Nephron progenitor cell (in vitro differentiated cells): ENCODE results near the gene ASB8.

ENCODE experiments used
- DNase-seq: peaks from one replicate; pipeline ENCODE4 v3.0.0; 2021
- H3K27ac Mint-ChIP-seq: 2 replicates; pipeline ENCODE4 v1.8.0; 2021; ENCODE audit warnings: mild to moderate bottlenecking, moderate library complexity, mixed read lengths
- H3K27me3 Mint-ChIP-seq: 2 replicates; pipeline ENCODE4 v1.8.0; 2021; ENCODE audit warnings: mild to moderate bottlenecking, low read depth, mixed read lengths; ENCODE audit not compliant: poor library complexity
- H3K36me3 Mint-ChIP-seq: 2 replicates; pipeline ENCODE4 v1.8.0; 2021; ENCODE audit warnings: low read depth, mixed read lengths
- H3K4me1 Mint-ChIP-seq: 2 replicates; pipeline ENCODE4 v1.8.0; 2021; ENCODE audit warnings: mixed read lengths
- H3K4me3 Mint-ChIP-seq: 2 replicates; pipeline ENCODE4 v1.8.0; 2021; ENCODE audit warnings: mild to moderate bottlenecking, moderate library complexity, mixed read lengths
- H3K9me3 Mint-ChIP-seq: 2 replicates; pipeline ENCODE4 v1.8.0; 2021; ENCODE audit warnings: mild to moderate bottlenecking, moderate library complexity, mixed read lengths
- CTCF ChIP-seq: fragments of 200-600 bp; sonication (generic); IDR thresholded peaks from 2 replicates; pipeline ENCODE4 v1.5.0; 2021; ENCODE audit warnings: antibody characterized with exemption

ASB8 gene

GRCh38 chr12:48185181-48185919 is 28.0 kb upstream of the ASB8 start:
- Mint-ChIP-seq H3K36me3 (no peaks in the 10 kb centered on the region), H3K4me1 (peaks cover 55% of the 10 kb centered on the region), H3K27ac (no peak overlapping the region), H3K4me3 (peak overlapping the region; percentile 88), H3K9me3 (no peaks in the 10 kb centered on the region), H3K27me3 (peaks cover 87% of the 10 kb centered on the region)
- no peak for TF ChIP-seq CTCF
- peak; percentile 23 for DNase-seq

- H3K4me1 Mint-ChIP-seq = peaks cover 49% of the 10 kb centered on the region
- H3K36me3 Mint-ChIP-seq = no peaks in the 10 kb centered on the region
- H3K9me3 Mint-ChIP-seq = no peaks in the 10 kb centered on the region
- TF ChIP-seq CTCF = no peak
- H3K27me3 Mint-ChIP-seq = peaks cover 85% of the 10 kb centered on the region
- no peak overlapping the region for H3K27ac Mint-ChIP-seq
- peak overlapping the region; percentile 88 for H3K4me3 Mint-ChIP-seq
- DNase-seq = peak; percentile 30
These were observed 27.2 kb upstream of the ASB8 start for GRCh38 chr12:48184549-48184922.

GRCh38 chr12:48183876-48184548 is 26.7 kb upstream of the ASB8 start:
- Mint-ChIP-seq H3K27me3 (peaks cover 85% of the 10 kb centered on the region), H3K36me3 (no peaks in the 10 kb centered on the region), H3K9me3 (no peaks in the 10 kb centered on the region), H3K4me3 (peak overlapping the region; percentile 88), H3K4me1 (peaks cover 48% of the 10 kb centered on the region), H3K27ac (no peak overlapping the region)
- peak; percentile 48 for DNase-seq
- no peak for TF ChIP-seq CTCF

GRCh38 chr12:48183091-48183875 is 26.0 kb upstream of the ASB8 start, which contains the start of gene CCDC184:
CCDC184 (plus strand) TSS chr12:48183644; CDS start chr12:48184123, 479 bp downstream.
- H3K9me3 Mint-ChIP-seq = no peaks in the 10 kb centered on the region
- H3K4me1 Mint-ChIP-seq = peaks cover 54% of the 10 kb centered on the region
- H3K27ac Mint-ChIP-seq = peak within 1 kb of the TSS; percentile 86

GRCh38 chr12:48182631-48183030 is 25.3 kb upstream of the ASB8 start:
- Mint-ChIP-seq H3K27ac (peak overlapping the region; percentile 86), H3K4me3 (peak overlapping the region; percentile 88)

More at GRCh38 chr12:48183091-48183875, 26.0 kb upstream of the ASB8 start, which contains the start of gene CCDC184:
- no peak for TF ChIP-seq CTCF
- DNase-seq = peak; percentile 68
- H3K27me3 Mint-ChIP-seq = peaks cover 89% of the 10 kb centered on the region
- no peaks in the 10 kb centered on the region for H3K36me3 Mint-ChIP-seq
- H3K4me3 Mint-ChIP-seq = peak within 1 kb of the TSS; percentile 88

More at GRCh38 chr12:48182631-48183030, 25.3 kb upstream of the ASB8 start:
- H3K36me3 Mint-ChIP-seq = no peaks in the 10 kb centered on the region
- DNase-seq = no peak
- peaks cover 60% of the 10 kb centered on the region for H3K4me1 Mint-ChIP-seq
- no peak for TF ChIP-seq CTCF
- no peaks in the 10 kb centered on the region for H3K9me3 Mint-ChIP-seq
- peaks cover 88% of the 10 kb centered on the region for H3K27me3 Mint-ChIP-seq
